NCI-H524 (cell line): ENCODE measurements around the gene ECM1.

ENCODE experiments used
- DNase-seq, 2 experiments: peaks; one replicate each; lab custom pipeline; 2025; lab: John Stamatoyannopoulos, UW

ECM1 gene

GRCh38 chr1:150507912-150508864 lies at the start of gene ECM1:
TSS of gene ECM1 (plus strand) at chr1:150508109. CDS start at chr1:150508210, 101 bp downstream.
- no peak for DNase-seq

- DNase-seq, result peak in 1 of 2 experiments; percentile 37
Measured at GRCh38 chr1:150464422-150464826, 43.5 kb upstream of the ECM1 start.

- no peak for DNase-seq
Measured at GRCh38 chr1:150466964-150467363, 40.9 kb upstream of the ECM1 start.

DNA sequence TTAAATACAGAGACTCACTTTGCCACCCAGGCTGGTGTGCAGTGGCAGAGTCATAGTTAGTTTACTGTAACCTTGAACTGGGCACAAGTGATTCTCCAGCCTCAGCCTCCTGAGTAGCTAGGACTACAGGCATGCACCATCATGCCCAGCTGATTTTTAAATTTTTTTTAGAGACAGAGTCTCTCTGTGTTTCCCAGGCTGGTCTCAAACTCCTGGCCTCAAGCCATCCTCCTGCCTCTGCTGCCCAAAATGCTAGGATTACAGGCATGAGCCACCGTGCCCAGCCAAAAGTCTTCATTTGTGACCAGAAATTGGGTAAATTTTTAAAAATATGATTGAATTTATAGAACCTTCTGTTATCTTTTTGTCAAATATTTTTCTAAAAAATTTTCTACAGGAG lies 38.6 kb upstream of the ECM1 start:
- DNase-seq, result no peak

DNA sequence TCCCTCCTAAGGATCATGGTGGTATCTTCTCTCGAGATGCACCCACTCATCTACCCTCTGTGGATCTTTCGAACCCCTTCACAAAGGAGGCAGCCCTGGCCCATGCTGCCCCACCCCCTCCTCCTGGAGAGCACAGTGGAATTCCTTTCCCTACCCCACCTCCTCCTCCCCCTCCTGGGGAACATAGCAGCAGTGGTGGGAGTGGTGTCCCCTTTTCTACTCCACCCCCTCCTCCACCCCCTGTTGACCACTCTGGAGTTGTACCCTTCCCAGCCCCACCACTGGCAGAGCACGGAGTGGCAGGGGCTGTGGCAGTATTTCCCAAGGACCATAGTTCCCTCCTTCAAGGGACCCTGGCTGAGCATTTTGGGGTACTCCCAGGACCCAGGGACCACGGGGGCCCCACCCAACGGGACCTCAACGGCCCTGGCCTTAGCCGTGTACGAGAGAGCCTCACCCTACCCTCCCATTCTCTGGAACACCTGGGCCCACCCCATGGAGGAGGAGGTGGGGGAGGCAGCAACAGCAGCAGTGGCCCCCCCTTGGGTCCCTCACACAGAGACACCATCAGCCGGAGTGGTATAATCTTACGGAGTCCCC lies 35.2 kb upstream of the ECM1 start:
- no peak for DNase-seq

DNA sequence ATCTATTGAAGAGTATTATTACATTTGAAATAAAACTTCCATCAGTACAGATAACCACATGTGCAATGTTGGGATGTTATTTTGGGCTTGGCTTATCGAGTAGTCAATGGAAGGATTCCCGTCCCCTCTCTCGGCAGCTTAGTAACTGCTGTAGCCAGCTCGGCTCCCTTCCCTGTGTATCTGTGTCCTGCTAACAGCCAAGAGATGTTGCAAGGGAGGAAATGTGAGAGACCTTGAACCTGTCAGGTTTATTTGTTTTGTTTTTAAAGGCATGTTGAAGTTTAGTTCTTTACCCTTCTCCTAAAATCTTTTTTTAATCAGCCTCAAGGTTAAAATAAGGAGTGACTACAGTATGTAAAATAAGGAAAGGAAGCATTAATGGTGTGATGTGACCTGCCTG lies 34.2 kb upstream of the ECM1 start:
- DNase-seq, result no peak

DNA sequence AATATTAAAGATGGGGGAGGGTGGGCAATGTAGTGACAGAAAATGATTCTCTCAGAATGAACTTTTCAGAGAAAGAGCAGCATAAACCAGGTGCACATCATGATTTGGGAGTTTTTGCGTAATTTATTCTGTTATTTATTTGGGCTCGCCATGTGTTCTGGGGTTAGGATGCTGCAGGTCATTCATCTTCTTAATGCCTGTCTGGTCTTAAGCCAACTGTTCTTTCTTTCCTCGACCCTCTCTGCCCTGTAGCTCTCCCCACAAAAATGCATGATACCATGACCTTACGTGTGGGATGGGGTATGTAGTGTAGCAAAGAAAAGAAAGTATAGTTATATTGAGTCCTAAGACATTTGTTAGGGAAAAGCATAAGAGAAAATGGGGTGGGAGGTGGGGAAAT lies 33.0 kb upstream of the ECM1 start:
- no peak for DNase-seq

DNA sequence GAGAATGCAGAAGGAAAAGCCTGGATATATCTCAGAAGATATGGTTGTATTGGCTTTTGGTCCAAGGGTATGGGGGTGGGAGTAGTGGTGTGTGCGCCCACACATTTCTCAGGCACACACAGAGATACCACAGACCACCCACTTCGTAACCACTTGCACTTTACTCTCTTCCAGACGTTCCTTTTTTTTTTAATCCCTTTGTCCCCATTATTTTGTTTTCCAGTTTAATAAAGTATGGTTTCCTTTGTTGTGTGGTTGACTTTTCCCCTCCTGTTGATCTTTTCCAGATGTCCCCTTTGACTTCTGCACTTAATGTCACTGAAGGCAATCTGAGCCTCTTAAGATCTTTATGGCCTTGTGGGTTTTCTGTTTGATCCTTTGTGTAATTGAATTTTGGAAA lies 31.2 kb upstream of the ECM1 start:
- no peak for DNase-seq

GRCh38 chr1:150477320-150477719 lies 30.6 kb upstream of the ECM1 start:
- DNase-seq, result no peak

GRCh38 chr1:150477733-150478132 lies 30.2 kb upstream of the ECM1 start:
- no peak for DNase-seq

DNA sequence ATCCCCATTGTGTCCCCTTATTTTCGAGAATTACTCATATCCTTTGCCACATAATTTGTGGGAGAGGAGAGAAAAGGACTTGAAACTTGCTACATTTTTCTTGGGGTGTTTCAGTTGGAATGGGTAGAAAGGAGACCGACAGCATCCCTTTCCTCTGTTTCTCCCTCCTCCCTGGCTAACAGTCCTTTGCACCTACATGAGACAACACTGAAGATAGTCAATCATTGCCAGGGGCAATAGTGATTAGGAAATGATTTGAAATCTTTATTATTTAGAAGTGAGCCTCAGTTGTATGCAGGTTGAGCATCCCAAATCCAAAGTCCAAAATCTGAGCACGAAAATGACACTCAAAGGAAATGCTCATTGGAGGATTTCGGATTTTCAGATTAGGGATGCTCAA lies 28.5 kb upstream of the ECM1 start:
- no peak for DNase-seq

DNA sequence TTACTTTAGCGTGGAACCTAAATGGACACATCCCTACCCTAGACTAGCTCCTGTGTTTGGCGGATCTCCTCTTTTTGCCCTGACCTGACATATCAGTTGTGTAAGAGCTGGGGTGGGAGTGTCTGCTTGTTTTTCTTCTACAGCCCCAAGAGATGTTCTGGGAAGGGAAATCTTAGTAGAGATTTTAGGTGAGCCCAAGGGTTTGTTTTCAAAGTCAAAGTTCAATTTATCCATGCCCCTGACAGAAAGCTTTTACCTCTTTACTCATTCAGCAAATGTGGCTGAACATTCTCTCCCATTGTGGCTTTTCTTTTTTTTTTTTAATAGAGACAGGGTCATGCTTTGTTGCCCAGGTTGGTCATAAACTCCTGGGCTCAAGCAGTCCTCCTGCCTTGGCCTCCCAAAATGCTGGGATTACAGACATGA lies 28.0 kb upstream of the ECM1 start:
- DNase-seq, result no peak

- no peak for DNase-seq
Measured at GRCh38 chr1:150484431-150484830, 23.5 kb upstream of the ECM1 start.

- no peak for DNase-seq
Measured at GRCh38 chr1:150484861-150485260, 23.0 kb upstream of the ECM1 start.

- peak; percentile 96 to 99 for DNase-seq
Measured at GRCh38 chr1:150486966-150487762, 20.7 kb upstream of the ECM1 start, which contains the start of gene TARS2. TSS of gene TARS2 (plus strand) at chr1:150487419. CDS start at chr1:150487451, 32 bp downstream.

- DNase-seq, result no peak
Measured at GRCh38 chr1:150487763-150488115, 20.2 kb upstream of the ECM1 start.

DNA sequence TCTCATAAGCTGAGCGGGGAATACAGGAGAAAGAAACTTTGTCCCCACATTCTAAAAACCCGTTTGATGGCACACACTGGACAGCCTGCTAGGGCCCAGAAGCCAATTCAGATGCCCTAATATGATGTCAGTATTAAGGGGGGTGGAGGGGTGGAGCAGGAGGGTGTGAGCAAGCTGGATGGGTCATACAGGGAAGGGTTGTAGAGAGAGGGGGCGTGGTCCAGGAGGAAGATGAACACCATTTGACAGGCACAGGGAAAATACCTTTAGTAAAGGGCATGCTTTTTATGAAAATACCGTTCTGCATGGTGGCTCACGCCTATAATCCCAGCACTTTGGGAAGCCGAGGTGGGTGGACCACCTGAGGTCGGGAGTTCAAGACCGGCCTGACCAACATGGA lies 14.7 kb upstream of the ECM1 start:
- no peak for DNase-seq

- DNase-seq, result no peak
Measured at GRCh38 chr1:150498342-150498741, 9.6 kb upstream of the ECM1 start.

DNA sequence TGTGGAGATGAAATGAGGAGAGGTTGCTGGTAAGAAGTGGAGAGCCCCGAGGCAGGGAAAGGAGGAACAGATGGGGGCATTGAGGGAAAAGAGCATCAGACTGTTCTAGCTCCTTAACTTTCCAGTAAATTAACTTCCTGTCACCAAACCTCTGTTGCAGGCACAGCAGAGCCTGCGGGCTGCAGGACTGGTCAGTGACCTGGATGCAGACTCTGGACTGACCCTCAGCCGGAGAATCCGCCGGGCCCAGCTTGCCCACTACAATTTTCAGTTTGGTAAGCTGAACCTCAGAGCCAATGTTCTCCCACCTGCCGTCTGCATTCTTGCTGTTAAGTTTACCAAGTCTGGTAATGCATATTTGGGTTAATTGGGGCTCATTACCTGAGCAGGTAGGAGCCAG lies 2.5 kb upstream of the ECM1 start:
- DNase-seq, result no peak

GRCh38 chr1:150508982-150509381 lies 1.1 kb downstream of the ECM1 start:
- no peak for DNase-seq

DNA sequence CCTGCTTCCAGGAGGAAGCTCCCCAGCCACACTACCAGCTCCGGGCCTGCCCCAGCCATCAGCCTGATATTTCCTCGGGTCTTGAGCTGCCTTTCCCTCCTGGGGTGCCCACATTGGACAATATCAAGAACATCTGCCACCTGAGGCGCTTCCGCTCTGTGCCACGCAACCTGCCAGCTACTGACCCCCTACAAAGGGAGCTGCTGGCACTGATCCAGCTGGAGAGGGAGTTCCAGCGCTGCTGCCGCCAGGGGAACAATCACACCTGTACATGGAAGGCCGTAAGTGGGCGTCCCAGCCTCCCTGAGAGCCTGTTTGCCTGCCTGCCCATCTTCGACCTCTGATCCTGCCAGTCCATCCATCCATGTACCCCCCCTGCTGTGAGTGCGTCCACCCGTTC lies 3.6 kb downstream of the ECM1 start:
- DNase-seq, result no peak

DNA sequence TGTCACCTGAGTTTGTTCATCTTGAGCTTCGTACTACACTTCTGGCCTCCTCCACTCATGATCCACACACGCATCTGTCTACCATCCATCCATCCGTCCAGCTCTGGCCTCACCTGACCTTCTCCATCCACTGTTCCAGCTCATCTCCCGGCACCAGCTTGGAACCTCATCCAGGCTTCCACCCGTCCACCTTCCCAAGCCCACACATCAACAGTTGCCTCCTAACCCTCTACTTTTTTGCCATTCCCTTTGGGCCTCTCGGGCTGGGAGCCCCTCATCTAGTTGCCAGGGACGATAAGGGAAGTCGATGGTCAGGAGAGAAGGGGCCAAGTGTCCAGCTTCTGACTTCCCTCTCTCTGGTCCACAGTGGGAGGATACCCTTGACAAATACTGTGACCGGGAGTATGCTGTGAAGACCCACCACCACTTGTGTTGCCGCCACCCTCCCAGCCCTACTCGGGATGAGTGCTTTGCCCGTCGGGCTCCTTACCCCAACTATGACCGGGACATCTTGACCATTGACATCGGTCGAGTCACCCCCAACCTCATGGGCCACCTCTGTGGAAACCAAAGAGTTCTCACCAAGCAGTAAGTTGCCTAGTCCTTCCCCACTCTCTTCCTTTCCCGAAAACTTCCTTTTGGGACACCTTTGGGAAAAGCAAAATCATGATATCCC lies 4.2 kb downstream of the ECM1 start:
- DNase-seq, result no peak
